CD4-positive, alpha-beta T cell treated with Interleukin-21 for 1 hour (primary cell): ENCODE data around the gene RCBTB2.

Experiments used
- DNase-seq: peaks from one replicate; pipeline ENCODE4 v3.0.0-alpha.2; 2020

The RCBTB2 gene

DNA sequence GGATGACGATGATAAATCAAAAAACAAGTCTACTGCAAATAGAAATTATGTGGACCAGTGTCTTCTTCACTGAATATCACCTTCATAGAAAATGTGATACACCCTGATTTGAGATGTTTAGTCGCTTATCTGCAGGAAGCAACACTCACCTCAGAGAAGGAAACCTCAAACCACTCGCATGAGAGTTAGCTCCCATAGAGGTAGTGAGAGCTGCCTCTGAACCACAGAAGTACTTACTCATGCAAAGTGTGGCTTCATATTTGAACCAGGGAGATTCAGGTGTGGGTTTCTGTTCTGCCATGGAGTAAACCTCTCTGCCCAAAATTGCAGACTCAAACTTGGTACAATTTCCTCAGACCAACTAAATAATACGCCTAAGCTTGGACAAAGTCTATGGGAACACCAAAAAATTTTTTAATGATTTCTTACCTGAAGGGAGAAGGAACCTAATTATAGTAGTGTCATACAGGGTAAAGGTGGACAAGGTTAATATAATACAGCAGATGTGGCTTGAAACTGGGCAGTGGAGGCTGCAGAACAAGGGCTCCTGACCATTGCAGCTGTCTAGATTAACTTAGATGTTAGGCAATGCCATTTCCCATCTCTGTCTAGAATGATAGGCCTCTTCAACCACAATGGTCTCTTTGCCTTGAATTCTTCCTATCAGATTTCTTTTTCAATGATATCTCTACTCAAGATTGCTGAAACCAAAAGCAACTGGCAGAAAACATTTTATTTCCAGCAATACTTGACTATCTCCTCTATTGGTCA is 29.6 kb upstream of the RCBTB2 start:
- peak; percentile 86 for DNase-seq

GRCh38 chr13:48561466-48562235 is 28.8 kb upstream of the RCBTB2 start:
- peak; percentile 45 for DNase-seq

DNA sequence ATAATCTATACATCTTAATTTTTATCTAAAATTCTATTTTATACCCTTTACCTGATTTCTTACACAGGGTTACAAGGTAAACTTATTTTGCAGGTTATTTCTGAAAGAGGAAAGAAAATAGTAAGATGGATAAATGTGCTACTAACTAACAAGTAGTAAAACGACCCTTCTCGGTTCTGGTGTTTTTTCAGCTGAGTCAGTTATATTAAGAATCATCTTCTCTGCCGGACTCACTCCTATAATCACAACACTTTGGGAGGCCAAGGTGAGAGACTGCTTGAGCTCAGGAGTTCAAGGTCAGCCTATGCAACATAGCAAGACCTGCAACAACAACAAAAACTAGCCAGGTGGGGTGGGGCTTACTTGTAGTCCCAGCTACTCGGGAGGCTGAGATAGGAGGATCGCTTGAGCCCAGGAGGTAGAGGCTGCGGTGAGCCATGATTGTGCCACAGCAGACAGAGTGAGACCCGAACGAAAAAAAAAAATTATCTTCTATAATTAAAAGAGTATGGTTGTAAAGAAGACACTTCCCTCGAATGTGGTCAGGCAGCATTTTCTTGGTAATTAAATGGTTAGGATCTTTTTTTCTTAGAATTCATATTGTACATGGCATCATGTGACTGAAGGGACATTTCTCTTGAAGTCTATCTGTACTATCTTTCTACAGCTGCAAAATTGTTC is 27.9 kb upstream of the RCBTB2 start:
- DNase-seq = no peak

DNA sequence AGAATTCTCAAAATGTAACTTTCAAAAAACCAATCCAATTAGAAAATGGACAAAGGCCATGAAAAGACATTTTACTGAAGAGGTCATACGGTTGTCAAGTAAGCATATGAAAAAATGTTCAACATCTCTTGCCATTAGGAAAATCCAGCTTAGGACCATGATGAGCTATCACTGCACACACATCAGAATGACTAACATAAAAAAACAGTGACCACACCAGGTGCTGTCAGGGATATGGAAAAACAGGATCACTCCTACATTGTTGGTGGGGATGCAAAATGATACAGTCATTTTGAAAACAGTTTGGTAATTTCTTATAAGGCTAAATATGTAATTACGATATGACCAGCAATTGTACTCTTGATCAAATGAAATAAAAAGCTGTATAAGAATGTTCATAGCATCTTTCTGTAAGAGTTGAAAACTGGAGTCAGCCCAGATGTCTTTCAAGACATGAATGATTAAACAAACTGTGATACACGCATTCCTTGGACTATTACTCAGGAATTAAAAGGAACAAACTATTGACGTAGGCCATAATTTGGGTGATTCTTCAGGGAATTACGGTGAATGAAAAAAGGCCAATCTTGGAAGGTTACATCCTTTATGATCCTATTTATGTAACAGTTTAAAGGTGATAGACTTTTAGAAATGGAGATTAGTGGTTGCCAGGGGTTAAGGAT is 26.9 kb upstream of the RCBTB2 start:
- no peak for DNase-seq

- DNase-seq = no peak
Measured at GRCh38 chr13:48556817-48557216, 23.9 kb upstream of the RCBTB2 start.

DNA sequence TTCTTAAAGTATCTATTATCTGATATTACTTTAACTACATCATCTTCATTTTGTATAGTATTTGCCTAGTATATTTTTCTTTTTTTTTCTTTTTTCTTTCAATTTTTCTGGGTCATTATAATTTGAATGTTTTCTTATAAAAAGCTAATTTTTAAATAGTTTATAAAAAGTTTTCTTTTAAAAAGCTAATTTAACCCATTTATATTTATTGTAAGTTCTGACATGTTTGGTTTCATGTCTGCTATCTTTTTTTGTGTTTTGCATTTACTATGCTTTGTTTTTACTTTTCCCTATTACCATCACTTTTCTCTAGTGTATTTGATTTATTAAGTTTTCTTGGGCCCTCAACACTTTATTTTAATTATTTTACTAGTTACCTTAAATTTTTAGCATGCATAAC is 22.6 kb upstream of the RCBTB2 start:
- DNase-seq = no peak

- DNase-seq = no peak
Measured at GRCh38 chr13:48551329-48551728, 18.4 kb upstream of the RCBTB2 start.

DNA sequence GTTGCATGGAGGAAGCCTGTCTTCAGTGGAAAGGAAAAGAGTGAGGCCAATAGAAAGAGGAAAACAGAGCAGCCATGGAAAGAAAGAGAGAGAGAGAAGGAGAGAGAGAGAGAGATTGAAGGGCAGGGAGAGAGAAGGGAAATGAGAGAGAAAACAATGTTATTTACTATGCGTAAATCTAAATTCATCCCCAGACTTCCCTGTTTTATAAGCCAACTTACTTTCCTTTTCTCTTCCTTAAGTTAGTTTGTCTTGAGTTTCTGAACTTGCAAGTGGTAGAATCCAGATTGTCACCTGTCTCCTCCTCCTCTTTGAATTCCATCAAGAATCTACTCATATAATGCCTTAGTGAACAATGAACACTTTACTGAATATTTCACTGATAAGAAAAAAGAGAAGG is 16.8 kb upstream of the RCBTB2 start:
- DNase-seq = no peak

DNA sequence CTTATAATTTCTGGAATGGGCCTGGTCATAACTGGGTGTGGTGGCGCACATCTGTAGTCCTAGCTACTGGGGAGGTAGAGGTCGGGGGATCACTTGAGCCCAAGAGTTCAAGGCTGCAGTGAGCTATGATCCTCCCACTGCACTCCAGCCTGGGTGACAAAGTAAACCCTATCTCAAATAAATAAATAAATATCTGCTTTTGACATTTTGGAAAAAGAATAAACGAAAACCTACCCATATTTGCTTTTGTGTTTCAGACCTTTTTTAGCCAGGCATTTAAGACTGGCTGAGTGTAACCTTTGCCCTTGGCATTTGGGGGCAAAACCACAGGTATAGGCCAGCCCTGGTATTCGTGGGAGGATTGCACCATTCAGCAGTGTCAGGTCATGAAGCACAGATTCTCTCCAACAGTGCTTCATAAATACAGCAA is 14.8 kb upstream of the RCBTB2 start:
- no peak for DNase-seq

GRCh38 chr13:48545608-48546007 is 12.7 kb upstream of the RCBTB2 start:
- no peak for DNase-seq

DNA sequence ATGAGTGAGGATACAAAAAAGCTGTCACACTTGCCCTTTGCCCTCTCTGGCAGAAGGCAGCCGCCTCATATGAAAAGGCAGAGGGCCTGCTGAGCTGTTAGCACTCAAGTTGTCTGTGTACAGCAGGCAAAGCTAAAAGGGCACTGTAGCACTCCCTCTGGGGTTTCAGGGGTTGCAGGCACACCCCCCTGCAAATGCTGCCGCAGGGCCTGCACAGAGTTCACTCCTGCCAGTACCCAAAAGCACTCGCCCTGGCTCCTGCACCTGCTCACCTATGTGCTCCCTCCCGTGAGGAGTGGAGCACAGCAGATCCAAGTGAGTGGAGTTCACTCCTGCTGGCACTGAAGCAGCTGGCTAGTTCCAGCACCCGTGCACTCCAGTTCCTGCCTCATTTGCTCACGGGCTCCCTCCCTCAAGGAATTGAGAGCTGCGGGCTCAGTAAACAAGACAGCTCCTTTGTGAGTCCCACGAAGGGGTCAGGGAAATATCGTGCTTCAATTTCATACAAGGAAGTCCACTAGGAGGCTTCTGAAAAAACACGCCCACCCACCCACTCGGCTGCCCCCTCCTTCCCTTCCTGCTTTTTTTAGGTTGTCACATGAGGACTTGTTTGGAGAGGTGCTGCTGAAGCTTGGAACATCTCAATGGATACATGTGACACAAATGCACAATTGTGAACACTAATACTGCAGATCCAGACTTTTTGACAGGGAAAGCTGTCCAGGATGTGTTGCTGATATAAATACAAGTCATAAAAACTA is 9.9 kb upstream of the RCBTB2 start:
- no peak for DNase-seq

GRCh38 chr13:48542138-48542537 is 9.3 kb upstream of the RCBTB2 start:
- no peak for DNase-seq

GRCh38 chr13:48539550-48539949 is 6.7 kb upstream of the RCBTB2 start:
- no peak for DNase-seq

DNA sequence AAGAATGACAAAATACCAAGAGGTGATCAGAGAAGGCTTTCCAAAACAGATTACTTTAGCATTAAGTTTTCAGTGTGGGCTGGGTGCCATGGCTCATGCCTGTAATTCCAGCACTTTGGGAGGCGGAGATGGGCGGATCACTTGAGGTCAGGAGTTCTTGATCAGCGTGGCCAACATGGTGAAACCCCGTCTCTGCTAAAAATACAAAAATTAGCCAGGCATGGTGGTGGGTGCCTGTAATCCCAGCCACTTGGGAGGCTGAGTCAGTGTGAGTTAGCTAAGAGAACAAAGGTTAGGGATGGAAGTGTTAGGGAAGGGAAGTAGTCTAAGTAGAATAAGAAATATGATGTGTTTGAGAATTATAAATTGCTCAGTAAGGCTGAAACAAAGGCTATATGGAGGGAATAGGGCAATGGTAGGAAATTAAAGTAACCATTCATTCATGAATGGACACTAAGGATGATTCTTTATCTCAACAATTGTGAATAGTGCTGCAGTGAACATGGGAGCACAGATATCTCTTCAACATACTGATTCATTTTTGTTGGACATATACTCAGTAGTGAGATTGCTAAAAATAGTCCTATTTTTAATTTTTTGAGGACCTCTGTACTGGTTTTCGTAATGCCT is 3.9 kb upstream of the RCBTB2 start:
- DNase-seq = no peak

DNA sequence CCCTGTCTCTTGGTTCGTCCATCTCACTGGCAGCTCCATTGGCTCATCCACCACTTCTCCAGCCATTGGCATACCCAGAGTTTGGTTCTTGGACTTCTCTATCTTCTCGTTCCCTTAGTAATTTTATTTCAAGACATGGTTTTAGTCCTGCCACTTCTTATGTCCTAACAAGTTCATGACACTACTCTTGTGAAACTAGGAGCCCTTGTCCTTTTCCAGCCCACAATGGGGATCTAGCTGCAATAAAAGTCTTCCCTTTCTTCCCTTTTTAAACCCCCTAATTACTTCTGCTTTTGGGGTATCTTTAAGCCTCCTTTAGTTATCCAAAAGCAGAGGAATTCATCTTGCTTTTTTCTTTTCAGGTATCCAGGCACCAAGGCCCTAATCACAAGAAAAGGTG is 2.9 kb upstream of the RCBTB2 start:
- DNase-seq = no peak

DNA sequence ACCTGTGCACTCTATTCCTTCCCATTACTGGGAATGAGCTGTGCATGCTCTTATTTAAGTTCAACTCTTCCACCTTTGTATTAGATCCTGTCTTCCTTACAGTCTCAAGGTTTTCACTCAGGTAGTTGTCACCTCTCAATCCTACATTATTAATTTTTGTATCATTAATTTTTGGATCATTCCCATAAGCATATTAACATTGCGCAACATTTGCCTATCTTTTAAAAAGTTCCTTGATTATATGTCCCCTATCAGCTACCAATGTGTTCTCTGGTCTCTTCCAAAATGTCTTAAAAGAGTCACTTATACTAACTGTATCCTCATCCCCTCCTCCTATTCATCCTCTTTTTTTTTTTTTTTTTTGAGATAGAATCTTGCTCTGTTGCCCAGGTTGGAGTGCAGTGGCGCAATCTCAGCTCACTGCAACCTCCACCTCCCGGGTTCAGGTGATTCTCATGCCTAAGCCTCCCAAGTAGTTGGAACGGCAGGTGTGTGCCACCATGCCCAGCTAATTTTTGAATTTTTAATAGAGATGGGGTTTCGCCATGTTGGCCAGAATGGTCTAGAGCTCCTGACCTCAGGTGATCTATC is 2.1 kb upstream of the RCBTB2 start:
- no peak for DNase-seq

- no peak for DNase-seq
Measured at GRCh38 chr13:48533961-48534600, 1.2 kb upstream of the RCBTB2 start.

- DNase-seq = no peak
Measured at GRCh38 chr13:48532256-48532505, 699 bp downstream of the RCBTB2 start.

DNA sequence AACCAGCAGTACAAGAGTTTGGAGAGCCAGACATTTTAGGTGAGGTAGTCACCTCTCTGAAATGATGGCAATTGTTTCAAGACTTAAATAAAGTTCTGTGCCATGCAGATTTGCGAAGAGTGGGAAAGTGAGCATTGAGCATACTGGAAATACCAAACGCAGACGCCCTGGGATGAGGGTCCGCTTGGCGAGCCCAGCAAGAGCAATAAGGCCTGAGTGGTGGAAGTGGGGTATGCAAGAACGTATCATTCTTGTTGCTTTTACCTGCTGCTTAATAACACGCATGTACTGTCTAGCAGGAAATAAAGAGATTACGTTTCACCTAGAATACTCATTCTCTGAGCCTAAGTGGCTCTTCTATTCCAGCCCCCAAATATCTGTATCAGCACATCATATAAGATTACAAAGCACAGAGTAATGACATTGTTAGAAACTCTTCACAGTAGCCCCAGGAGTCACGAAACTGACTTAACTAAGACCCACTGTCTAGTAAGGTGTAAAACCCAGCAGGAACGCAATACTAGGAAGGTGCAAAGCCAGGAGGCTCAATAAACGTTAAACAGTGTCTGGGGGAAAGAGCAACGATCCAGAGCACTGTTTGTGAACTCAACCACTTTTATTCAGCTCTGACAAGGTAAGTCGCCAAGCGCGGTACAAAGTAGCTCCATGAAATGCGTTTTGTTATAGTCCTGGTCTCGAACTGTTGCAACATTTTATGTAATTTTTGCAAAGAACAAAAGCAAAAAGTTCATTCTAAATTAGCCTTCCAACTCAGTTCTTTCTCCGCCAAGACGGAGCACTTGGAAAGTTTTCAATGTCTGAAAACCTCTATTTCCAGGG is 1.2 kb downstream of the RCBTB2 start:
- DNase-seq = peak; percentile 40

- DNase-seq = no peak
Measured at GRCh38 chr13:48530833-48531232, 2.0 kb downstream of the RCBTB2 start.
